K562 (cell line): ENCODE measurements around the gene HNRNPH1. TPM values are rescaled to one million over a fixed set of nuclear protein-coding genes. Genes with fewer than 3 reads are reported as not detected.

Source experiments
- CBFA2T2 ChIP-seq: fragments of 450-650 bp; conservative IDR thresholded peaks from 2 replicates; pipeline ENCODE4 v1.6.1; 2017; ENCODE audit warnings: mild to moderate bottlenecking
- CHAMP1 ChIP-seq: fragments of 450-650 bp; IDR thresholded peaks from 2 replicates; pipeline ENCODE4 v1.6.1; 2016; ENCODE audit warnings: mild to moderate bottlenecking
- DIDO1 ChIP-seq: fragments of 450-650 bp; IDR thresholded peaks from 2 replicates; pipeline ENCODE4 v1.6.1; 2016; ENCODE audit warnings: low read depth, missing biosample characterization, missing genetic modification characterization
- ELK1 ChIP-seq: sonication (generic); formaldehyde crosslinking; IDR thresholded peaks from 2 replicates; pipeline ENCODE4 v1.8.1; 2022; ENCODE audit warnings: missing genetic modification reagents
- EP400 ChIP-seq: fragments of 450-650 bp; IDR thresholded peaks from 2 replicates; pipeline ENCODE4 v1.6.1; 2017; ENCODE audit warnings: antibody characterized with exemption, mild to moderate bottlenecking, moderate library complexity
- ETV5 ChIP-seq: sonication (generic); formaldehyde crosslinking; IDR thresholded peaks from 2 replicates; pipeline ENCODE4 v1.4.0; 2020; ENCODE audit warnings: low read depth, mild to moderate bottlenecking, missing genetic modification reagents
- FOXA3 ChIP-seq, 2 experiments: fragments of 450-650 bp in 1 of 2; sonication (generic) in 1 of 2; formaldehyde crosslinking; IDR thresholded peaks in 1 of 2; conservative IDR thresholded peaks in 1 of 2; 2 replicates each; pipeline versions ENCODE4 v1.4.0 to v1.8.0; 2020 to 2022; ENCODE audit warnings: mild to moderate bottlenecking in 2 of 2, missing genetic modification reagents in 1 of 2
- HNRNPUL1 ChIP-seq: fragments of 200-400 bp; formaldehyde crosslinking; IDR thresholded peaks from 2 replicates; pipeline ENCODE4 v1.6.1; 2017; ENCODE audit warnings: low read length
- KAT7 ChIP-seq: sonication (generic); formaldehyde crosslinking; IDR thresholded peaks from 2 replicates; pipeline ENCODE4 v1.8.0; 2022; ENCODE audit warnings: missing genetic modification reagents, mild to moderate bottlenecking, borderline replicate concordance
- KLF13 ChIP-seq: fragments of 450-650 bp; IDR thresholded peaks from 2 replicates; pipeline ENCODE4 v1.6.1; 2016; ENCODE audit warnings: missing genetic modification characterization, low read depth, mild to moderate bottlenecking, missing compliant biosample characterization, moderate library complexity, borderline replicate concordance
- MCM7 ChIP-seq, 2 experiments: fragments of 450-650 bp; IDR thresholded peaks; 2 replicates each; pipeline ENCODE4 v1.6.1; 2016 to 2018
- NFIX ChIP-seq: fragments of 250-450 bp; sonication (Bioruptor Pico); IDR thresholded peaks from 2 replicates; pipeline ENCODE4 v1.4.0; 2020; ENCODE audit warnings: low read depth, mild to moderate bottlenecking, moderate library complexity
- NR3C1 ChIP-seq: sonication (generic); formaldehyde crosslinking; IDR thresholded peaks from 2 replicates; pipeline ENCODE4 v1.8.1; 2022; ENCODE audit warnings: missing genetic modification reagents
- PCBP2 ChIP-seq: fragments of 200-400 bp; formaldehyde crosslinking; IDR thresholded peaks from 2 replicates; pipeline ENCODE4 v1.6.1; 2018; ENCODE audit warnings: low read length, low read depth, mild to moderate bottlenecking, moderate library complexity; ENCODE audit not compliant: poor library complexity, severe bottlenecking
- RFX7 ChIP-seq: fragments of 250-450 bp; sonication (Bioruptor Pico); IDR thresholded peaks from 2 replicates; pipeline ENCODE4 v1.5.1; 2021; ENCODE audit warnings: mild to moderate bottlenecking
- SMAD3 ChIP-seq: fragments of 450-650 bp; formaldehyde crosslinking; conservative IDR thresholded peaks from 2 replicates; pipeline ENCODE4 v1.4.0; 2020; ENCODE audit warnings: mild to moderate bottlenecking
- VEZF1 ChIP-seq: fragments of 200-800 bp; sonication (Bioruptor generic); IDR thresholded peaks from 2 replicates; pipeline ENCODE4 v1.6.1; 2017; ENCODE audit warnings: missing genetic modification characterization, missing compliant biosample characterization
- ZBTB33 ChIP-seq: sonication (generic); formaldehyde crosslinking; IDR thresholded peaks from 2 replicates; pipeline ENCODE4 v1.8.1; 2023; ENCODE audit warnings: mild to moderate bottlenecking, missing genetic modification reagents
- ZBTB7A ChIP-seq: IDR thresholded peaks from 2 replicates; pipeline ENCODE4 v1.6.1; 2011; ENCODE audit warnings: low read depth, mild to moderate bottlenecking, low read length, moderate library complexity, borderline replicate concordance; ENCODE audit not compliant: control insufficient read depth
- ZKSCAN3 ChIP-seq: fragments of 250-450 bp; sonication (Bioruptor Pico); IDR thresholded peaks from 2 replicates; pipeline ENCODE4 v1.4.0; 2020
- polyA plus RNA-seq, 8 experiments: library from polyadenylated mRNA; depleted of rRNA in 4 of 8; stranded (reverse) in 5 of 8; unstranded in 3 of 8; fragments of >200 nt; fragmentation: Nextera tagmentation in 2 of 8; fragmentation: Illumina TruSeq in 1 of 8; extraction: Ambion mirVana in 2 of 8; extraction: Trizol in 1 of 8; gene quantifications; 2 replicates each; pipeline versions ENCODE4 v1.2.1 to v1.2.3, GENCODE V29; 2011 to 2014; ENCODE audit warnings: inconsistent platforms in 1 of 8, missing spikeins in 1 of 8
- total RNA-seq, 7 experiments: library from RNA; depleted of rRNA in 6 of 7; stranded (reverse); fragments of >200 nt in 6 of 7; fragmentation: Illumina TruSeq in 2 of 7; extraction: Trizol in 2 of 7; gene quantifications; 2 replicates each; pipeline versions ENCODE4 v1.2.1 to v1.2.3, GENCODE V29; 2011 to 2021; ENCODE audit warnings: low replicate concordance in 1 of 7

HNRNPH1 gene
- total and polyA plus RNA-seq, 9 of the 15 experiments (the other 6 are each of a cell fraction or from before 2014, with no cell fraction given) = 103 to 656 (median 561) TPM

GRCh38 chr5:179623906-179624741 lies 653 bp upstream of the HNRNPH1 start (continued):
- TF ChIP-seq EP400 (peak; percentile 96), ZBTB33 (CRISPR knock-in tag) (peak; percentile 26; the same call in 1 of the 2 replicates), ZBTB7A (peak; percentile 46; the same call in 1 of the 2 replicates), NR3C1 (CRISPR knock-in tag) (peak; percentile 50; the same call in 1 of the 2 replicates), KLF13 (tag) (peak; percentile 25; the same call in 1 of the 2 replicates), CBFA2T2 (no peak), ELK1 (no peak), KAT7 (CRISPR knock-in tag) (peak; percentile 98), DIDO1 (tag) (no peak), MCM7 (IDR thresholded peaks at IDR 0.05) (no peak), HNRNPUL1 (no peak), PCBP2 (no peak), VEZF1 (CRISPR knock-in tag) (peak; percentile 21; the same call in 1 of the 2 replicates), CHAMP1 (no peak), NFIX (CRISPR knock-in tag) (no peak), ZKSCAN3 (CRISPR knock-in tag) (no peak), ETV5 (CRISPR knock-in tag) (peak; percentile 31; the same call in 1 of the 2 replicates), FOXA3 (CRISPR knock-in tag; conservative IDR thresholded peaks at IDR 0.05 in 1 of 2, IDR thresholded peaks at IDR 0.05 in 1 of 2) (peak in 1 of 2 experiments; percentile 70; a peak in 1 of 4 replicates), SMAD3 (no peak), RFX7 (CRISPR knock-in tag) (no peak)
